ENCODE data around the gene EP400.

EP400 gene

DNA sequence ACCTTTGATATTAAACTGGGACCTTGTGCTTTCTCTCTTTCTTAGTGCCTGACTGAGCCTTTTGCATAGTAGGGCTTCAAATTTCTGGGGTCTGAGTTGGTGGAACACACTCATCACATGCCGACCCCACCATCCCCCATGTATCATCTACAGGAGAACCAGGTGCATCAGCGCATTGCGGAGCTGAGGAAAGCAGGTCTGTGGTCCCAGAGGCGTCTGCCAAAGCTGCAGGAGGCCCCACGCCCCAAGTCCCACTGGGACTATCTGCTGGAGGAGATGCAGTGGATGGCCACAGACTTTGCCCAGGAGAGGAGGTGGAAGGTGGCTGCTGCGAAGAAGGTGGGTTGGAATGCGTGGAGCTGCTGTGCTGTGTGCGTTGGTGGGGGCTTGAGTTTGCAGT is 37.8 kb downstream of the EP400 start:
- DNase-seq, result no peak

DNA sequence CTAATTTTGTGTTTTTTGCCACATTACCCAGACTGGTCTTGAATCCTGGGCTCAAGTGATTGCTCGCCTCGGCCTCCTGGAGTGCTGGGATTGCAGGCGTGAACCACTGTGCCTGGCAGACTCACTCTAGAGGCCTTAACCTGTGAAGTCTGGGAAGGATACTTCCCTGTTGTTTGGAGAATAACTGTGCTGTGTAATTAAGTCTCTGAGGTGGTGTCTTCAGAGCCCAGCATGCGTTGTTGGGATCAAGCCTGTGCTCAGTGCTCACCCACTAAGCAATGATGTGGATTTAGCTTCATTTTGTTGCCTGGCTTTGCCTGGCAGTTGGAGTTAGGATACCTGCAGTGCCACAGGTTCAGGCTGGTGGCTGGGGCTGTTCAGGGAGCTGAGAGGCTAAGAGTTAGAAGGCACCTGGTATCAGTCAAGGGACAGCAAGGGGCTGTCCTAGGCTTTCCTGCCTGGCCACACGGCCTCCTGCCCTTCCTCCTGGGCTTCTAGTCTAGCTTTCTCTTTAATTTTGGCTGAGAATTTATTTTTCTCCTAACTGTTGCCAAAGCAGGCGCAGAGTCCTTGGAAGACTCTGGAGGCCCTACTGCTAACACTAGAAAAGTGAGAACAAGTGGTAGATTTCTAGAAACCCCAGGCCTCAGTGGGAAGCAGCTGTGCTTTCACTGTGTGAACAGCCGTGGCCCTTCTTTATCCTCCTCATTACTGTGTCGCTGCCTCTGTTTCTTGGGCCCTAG is 38.5 kb downstream of the EP400 start:
- DNase-seq, result no peak

DNA sequence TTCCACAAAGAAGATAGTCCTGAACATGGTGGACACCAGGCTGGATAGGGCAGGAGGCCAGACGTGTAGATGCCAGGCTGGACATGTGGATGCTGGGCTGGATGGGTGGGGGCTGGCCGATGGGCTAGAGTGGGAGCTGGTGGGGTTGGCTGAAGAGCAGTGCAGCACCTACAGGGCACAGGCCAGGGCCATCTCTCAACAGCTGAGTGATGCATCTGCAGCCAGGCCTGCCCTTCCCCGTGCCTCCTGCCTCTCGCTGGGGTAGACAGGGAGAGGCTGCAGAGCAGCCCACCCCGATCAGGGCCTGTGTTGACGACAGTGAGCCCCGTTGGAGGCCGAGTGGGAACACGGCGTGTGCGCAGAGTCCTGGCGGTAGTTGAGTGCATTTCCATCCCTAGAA is 39.3 kb downstream of the EP400 start:
- no peak for DNase-seq

DNA sequence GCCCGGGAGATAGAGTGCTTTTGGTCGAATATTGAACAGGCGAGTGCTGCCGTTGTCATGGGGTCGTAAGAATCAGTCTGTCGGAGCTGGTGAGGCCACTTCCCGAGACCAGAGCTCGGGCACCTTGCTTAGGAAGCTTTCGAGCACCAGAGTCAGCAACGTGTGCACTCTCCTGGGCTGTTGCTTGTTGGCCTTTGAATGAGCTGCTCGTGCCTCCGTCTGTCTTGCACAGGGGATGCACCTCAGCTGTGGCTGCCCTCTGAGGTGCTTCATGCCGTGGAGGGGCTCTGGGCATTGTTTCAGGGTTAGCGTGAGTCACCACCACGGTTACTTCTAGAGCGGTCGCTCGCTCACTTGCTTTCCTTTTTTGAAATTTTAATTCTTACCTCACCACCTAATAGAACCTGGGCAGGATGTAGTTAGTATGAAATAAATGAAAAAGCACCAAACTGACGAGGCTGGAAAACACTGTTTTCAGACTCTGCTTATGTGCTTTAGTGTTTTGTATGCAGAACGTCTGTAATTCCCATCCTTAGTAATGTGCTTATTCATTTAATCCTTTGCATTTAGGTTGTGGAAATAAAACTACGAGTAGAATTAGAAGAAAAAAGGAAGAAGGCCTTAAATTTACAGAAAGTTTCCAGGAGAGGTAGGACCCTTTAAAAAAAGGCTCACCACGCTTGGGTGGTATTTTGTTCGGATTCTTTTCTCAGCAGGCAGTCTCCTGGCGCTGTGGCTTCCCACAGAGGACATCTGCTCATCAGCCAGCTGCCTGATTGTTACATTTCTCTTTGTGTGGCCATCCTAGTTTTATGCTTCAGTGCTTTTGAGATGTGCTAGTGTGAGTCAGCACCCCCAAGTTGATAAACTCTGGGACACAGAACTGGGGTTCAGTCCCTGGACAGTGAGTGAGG is 40.6 kb downstream of the EP400 start:
- DNase-seq, result no peak

DNA sequence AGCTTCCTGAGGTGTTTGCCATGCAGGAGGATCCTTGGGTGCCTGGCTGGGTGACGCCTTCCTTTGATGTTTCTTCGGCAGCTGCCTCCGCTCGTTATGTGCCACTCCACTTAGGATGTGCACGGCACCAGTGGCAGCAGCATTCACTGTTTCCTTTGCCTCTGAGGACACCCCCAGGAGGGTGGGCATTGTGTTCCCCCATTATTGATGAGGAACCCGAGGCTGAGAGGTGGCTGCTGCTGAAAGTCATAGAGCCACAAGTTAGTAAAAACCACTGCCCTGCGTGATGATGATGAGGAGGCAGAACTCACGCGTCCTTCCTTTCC is 41.2 kb downstream of the EP400 start:
- no peak for DNase-seq

DNA sequence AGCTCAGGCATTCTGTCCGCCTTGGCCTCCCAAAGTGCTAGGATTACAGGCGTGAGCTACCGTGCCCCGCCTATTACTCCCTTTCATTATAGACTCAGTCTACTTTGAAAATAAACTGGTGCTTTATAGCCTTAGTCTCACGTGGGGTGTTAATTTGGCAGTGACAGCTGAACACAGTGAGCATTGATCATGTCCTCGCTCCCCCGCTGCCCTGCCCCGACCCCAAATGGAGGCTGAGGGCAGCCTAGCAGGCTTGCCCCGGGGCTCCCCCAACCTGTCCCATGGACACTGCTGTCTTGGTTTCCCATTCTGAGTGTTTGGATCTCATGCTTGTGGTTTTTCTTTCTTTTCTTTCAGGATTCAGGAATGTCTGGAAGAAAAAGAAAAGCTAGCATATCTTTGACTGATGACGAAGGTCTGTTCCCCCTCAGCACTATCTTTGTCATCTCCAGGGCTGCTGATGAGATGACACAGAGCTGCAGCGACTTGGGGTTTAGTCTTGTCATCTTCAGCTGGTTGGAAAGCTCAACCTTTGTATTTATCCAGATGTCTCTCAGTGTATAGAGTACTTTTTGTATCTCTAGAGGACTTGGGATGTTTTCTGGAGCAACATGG is 42.2 kb downstream of the EP400 start:
- DNase-seq, result no peak

DNA sequence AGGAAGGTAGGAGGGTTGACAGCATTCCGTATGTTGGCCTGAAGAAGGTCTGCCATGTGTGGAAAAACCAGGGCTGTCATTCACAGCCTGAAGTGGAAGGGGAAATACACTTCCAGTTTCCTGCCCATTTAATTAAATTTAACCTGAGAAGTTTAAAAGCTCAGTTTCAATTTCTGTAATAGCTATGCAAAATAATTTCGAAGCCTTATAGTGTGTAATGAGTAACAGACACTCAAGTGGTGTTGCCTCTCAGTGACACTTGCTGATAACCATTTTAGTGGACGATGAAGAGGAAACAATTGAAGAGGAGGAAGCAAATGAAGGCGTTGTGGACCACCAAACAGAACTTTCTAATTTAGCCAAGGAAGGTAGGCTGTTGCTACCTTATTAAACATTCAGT is 44.8 kb downstream of the EP400 start:
- no peak for DNase-seq

DNA sequence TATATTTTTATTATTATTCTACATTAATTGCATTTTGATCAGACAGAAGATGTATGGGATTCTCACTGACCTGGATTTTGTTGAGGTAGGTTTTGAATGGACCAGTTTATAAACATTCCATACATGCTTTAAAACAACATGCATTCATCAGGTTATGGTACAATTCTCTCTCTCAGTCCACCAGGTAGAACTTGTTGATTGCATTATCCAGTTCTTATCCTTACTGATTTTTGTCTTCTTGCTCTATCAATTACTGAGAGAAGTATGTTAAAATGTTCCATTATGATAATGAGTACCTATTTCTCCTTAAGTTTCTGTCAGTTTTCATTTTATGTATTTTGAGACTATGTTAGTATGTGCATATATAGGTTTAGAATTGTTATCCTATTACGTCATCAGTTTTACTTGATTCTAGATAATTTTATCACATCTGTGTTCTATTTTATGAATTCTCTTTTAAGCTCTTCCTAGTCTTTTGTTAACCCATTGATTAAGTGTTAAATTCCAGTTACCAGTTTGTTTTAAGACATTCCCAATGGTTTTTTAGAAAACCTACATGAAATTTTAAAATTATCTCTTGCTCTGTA is 50.6 kb downstream of the EP400 start:
- DNase-seq, result no peak

DNA sequence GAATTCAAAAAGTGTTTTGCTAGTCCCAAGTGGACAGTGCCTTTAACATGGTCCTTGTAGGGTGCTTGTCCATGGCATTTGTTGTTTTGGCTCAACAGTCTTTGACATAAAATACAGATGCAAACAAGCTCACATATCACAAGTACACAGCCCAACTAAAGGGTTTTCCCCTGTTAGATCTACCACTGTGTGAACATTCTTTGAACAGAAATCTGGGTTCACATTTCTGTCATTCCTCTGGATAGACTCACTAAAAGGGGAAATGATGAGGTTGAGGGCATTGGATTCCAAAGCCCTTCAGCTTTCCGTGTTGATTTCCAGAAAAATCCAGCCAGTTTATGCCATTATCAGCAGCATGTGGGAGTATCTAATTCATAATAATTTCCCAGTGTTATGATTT is 54.1 kb downstream of the EP400 start:
- DNase-seq, result no peak

DNA sequence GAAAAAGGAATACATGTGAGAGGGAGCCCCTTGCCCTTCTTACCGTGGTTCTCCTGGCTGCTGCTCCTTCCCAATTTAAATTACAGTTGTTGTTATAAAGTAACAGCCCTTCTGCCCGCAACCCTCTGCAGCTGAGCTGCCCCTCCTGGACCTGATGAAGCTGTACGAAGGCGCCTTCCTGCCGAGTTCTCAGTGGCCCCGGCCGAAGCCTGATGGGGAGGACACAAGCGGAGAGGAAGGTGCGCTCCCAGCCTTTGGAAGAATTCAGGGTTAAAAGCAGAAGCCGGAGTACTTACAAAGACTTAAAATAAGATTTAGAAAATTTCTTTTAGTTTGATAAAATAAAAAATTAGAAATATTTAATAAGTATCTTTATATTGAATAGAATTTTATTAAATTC is 55.2 kb downstream of the EP400 start:
- no peak for DNase-seq

DNA sequence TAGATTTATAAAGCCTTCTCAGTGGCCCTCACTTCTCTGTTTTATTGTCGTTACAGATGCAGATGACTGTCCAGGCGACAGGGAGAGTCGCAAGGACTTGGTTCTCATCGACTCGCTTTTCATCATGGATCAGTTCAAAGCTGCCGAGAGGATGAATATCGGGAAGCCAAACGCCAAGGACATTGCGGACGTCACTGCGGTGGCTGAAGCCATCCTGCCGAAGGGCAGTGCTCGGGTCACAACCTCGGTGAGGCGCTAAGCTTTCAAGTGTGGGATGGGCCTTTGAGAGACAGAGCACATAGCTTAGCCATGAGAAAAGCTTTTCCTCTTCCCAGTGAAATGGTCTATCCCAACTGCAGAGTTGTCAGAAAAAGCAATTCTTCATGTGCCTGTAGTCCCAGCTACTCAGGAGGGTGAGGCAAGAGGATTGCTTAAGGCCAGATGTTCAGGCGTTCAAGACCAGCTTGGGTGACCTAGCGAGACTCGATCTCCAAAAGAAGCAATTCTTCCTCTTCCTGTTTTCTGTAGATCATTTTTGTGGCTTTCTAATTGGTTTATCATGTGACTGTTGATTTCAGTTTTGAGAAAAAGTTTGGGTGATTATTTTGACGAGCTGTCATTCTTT is 56.4 kb downstream of the EP400 start:
- no peak for DNase-seq

DNA sequence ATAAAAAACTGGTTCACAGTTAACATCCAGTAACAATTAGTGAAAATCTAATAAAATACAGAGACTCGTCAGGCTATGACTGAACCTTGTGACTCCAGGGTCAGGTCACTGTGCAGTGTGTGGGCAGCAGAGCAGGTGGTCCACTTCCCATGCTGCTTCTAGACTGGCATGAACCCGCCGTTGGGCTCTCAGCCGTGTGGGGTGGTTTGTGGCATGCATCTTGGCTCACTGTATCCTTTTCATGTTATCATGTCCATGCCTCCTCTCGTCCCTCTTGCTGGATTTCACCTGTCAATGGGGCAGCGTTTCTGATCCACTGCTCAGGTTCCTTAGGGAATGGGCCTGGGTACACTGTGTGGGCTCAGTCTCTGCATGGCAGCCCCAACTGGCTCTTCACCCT is 57.3 kb downstream of the EP400 start:
- DNase-seq, result no peak

DNA sequence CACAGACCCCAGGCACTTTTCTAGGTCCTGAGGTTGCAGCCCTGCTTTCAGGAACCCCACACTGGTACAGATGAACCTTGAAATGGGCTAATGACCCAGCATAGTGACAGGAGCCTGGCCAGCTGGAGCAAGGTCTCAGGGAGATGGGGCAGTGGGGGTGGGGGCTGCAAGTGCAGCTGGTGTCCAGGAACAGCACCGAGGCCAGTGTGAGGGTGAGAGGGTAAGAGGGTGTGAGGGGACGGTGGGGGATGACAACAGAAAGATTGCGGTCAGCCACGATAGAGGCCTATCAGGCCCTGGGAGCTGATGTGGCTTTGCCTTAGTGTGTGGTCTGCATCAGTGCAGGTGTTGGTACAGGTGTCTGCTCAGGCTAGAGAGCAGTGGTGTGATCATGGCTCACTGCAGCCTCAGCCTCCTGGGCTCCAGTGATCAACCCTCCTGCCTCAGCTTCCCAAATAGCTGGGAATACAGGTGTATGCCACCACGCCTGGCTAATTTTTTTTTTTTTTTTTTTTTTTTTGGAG is 59.7 kb downstream of the EP400 start:
- DNase-seq, result no peak

DNA sequence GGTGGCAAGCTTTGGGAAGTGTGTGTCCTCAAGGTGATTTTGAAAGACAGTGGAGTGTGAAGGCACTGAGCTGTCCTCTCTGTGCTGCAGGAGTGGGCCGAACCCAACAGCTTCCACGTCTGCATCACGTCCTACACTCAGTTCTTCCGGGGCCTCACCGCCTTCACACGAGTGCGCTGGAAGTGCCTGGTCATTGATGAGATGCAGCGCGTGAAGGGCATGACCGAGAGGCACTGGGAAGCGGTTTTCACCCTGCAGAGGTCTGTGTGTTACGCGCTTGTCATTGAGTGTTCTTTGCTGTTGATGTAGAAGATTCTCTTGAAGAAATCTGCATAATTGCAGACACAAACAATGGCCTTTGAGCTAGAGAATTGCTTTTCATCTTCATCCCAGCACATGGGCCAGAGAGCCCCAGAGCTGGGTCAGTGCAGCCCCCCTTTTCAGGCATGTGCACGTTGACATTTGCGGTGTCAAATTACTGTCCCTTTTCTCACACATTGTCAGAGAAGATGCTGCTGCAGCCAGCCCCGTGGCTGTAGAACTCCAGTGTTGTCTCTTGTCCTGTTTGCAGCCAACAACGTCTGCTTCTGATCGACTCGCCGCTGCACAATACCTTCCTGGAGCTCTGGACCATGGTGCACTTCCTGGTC is 63.3 kb downstream of the EP400 start:
- DNase-seq, result no peak

DNA sequence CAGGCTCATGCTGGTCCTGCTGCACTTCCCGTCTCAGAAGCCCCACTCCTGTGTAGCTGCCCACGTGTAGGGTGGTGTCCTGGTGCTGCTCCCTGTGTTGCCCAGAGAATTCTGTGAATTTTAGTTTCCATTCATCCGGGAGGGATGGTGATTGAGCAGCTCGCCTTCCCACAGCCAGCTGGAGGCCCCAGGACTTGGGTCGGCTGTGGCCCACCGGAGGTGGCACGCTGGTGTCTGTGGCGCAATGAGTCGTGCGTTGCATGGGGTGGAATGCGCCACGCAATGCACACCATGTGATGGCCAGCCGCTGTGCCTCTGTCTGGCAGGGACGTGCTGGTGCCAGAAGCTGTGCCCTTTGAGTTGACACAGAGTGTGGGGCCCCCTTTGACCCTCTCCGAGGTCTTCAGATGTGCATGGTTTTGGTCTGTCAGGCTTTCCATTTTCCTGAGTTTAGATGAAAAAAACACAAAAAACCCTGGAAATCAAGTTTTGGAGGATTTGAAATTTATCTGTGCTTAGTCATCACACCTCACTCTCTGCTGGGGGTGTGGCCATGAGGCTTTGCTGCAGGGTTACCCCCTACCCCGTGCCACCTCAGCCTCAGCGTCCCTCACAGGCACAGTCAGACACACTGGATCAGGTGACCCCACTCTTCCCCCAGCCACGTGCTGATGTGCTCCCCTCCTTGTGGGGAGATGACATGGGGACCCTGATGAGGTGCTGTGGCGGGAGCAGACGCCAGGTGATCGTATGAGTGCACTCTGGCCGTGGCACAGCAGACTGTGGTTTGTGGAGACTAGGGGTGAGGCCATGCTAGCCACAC is 64.6 kb downstream of the EP400 start:
- DNase-seq, result no peak

DNA sequence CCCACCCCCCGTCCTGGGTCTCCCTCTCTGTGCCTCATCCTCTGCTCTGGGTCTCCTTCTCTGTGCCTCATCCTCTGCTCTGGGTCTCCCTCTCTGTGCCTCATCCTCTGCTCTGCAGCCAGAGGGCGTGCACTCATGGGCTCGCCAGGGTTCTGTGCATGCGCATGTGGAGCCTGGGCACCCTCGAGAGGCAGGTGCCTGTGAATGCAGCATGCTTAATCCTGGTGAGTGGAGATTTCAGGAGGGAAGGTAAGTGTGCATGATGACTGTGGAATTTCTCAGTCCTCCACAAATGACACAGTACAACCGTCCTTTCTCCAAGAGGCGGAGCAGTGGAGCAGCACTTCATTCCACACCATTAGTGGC is 65.2 kb downstream of the EP400 start:
- no peak for DNase-seq

DNA sequence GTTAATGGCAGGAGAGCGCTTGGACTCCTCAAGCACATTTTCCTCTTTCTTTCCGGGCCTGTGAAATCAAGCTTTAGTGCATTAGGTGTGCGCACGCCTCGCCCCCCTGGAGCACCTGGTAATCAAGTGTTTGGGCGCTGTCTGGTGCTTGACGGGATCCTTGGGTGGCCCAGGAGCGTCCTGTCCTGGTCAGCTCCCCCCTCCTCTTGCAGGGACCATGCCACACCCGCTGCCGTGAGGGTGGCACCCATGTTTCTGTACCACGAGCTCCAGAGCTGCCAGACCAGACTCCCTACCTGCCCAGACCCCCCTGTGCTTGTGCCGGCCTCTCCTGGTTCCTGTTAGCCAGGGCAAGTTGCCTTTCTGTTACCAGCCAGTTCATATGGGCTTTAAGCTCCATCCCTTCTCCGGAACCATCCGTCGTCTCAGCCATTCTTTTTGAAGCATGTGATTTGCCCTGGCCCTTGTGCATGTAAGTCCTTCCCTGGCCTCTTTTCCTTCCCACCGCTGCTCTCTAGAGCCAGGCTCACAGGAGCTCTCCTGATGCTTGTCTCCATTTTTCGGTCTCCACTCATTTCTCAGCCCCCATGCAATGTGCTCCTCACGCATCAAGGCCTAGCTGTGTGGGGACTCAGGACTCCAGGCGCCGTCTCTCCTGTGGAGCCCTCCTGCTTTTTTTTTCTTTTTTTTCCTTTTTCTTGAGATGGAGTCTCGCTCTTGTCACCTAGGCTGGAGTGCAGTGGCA is 66.1 kb downstream of the EP400 start:
- no peak for DNase-seq

DNA sequence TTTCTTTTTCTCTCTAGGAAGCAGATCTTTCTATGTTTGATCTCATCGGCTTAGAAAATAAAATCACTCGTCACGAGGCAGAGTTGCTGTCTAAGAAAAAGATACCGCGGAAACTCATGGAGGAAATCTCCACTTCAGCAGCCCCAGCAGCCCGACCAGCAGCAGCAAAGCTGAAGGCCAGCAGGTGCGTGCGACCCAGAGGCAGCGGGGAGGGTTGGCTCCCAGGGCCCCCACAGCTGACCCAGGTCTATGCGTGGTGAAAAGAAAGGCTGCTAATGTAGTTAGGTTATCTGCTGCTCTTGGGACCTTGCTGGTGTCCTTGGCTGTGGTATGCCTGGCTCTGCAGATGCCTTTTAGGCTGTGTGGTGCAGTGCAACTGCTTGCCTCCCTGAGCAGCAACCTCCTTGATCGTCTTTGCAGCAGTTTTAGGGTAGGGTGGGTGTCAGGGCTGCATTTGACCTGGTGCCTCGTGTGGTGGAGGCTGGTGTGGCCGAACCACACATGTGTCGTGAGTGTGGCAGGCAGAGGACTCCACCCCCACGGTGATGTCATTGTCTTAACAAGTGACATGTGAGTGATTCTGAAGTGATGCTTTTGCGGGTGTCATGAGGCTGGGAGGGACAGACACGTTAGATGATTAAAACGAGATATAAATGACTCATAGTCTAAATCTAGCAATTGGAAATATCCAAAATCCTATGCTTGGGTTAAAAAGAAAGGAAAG is 68.6 kb downstream of the EP400 start:
- DNase-seq, result no peak

DNA sequence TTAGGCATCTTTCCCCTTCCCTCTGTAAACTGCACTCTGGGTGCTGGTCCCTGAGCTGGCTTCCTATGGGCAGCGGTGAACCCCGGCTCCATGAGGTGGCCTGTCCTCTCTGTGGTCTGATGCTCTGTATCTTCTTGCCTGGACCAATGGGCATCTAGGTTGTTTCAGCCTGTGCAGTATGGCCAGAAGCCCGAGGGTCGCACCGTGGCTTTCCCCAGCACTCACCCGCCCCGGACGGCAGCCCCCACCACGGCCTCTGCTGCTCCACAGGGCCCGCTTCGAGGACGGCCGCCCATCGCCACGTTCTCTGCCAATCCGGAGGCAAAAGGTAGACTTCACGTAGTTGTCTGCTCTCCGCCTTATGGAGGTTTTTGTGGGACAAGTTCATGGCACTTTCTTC is 70.1 kb downstream of the EP400 start:
- no peak for DNase-seq

DNA sequence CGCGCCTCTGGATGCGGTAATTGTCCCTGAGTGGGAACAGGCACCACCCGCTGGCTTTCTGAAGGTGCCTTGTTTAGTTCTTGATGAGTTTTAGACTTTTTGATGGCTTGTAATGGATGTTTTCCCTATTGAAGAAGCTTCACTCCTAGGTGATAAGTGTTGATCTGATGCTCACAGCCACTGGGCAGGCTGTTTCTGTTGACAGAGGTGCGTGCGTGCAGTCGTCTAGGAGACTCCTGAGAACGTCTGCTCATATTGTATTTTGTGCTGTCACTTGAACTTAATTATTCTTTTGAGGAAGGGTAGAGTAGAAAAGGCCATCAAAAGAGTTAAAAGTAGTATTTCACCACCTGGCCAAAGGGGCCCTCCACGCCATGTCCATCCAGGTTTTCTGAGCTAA is 70.5 kb downstream of the EP400 start:
- no peak for DNase-seq
